ENCODE results near the gene NAP1L4.

NAP1L4 gene

DNA sequence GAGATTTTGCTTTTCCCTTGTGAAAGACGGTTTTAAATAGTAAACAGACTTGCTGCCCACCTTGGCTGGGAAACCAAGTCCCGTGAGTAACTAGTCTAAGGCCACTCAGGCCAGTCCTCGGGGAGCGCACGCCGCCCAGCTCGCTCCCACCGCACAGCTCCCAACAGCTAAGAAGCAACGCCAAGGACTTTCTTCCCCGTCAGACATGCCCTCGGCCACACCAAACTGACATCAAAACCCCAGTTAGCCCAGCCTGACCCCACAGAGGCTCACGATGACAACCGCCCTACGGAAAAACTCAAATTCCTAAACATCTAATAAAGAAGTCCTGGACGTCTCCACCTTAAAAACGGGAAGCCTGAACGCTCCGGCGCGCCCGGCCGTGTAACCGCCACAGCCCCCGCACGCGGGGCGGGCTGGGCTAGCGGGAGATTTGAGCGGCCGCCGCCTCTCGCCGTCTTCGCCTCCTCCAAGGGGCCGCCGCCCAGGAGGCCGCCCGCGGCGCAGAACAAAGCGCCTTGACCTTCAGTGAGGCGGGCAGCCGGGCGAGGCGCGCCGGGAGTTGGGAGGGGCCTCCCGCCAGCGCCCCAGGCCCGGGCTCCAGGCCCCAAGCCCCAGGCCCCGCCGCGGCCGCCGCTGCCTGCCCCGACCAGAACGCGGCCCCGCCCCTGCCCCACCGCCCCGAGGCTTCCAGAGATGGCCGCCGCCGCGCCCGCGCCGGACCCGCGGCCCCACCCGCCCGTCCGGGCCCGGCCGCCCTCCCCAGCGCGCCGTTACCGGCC lies 486 bp downstream of the NAP1L4 start:
- DNase-seq: peak in 1 of 2 experiments; percentile 27

DNA sequence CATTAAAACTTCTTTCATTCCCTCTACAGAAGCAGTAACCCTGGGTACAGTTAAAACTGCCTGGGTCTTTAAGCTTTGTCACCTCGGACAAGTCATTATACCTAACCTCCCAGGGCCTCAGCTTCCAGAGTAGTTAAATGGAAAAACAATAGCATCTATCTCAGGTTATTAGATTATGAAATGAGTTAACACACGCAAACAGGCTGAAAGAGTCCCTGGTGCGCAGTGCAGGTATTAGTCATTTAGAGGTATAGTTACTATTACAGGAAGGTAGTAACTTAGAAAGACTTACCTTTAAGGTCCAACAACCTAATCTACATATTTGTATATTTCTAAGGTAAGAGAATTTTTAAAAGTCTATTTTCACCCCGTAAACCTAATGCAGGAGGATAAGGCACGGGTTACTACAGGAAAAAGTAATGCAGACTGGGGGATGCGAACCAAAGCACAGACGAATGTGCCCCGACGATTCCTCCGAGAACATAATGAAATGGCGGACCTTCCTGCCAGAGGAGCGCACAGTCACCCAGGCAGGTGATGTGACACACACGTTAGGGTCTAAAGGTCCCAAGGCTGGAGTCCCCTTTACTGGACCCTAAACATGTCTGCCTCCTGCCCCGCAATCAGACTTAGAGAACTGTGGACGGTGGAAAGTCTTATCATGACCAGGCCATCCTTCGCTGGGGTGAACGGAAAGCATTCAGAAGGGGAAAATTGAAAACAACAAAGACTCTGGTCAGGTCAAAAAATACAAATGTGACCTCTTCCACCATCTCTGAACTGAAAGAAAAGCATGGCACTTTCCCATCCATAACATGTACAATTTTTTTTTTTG lies 1.3 kb downstream of the NAP1L4 start:
- DNase-seq: no peak

DNA sequence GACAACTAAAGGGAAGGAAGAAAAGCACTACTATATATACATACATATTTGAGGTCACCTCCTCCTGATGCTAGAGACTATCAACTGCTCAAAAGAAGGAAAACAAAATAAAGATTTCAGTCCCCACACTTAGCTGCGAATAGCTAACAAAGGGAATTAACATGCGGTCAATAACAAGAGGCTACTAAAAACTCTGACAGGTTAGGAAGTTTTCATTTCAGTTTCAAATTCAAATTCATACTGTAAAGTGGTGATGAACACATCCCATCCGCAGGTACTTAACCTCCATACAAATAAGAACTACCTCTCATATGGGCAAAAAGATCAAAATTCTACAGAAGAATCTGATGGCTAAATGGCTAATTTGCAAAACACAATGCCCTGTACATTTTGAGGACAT lies 2.6 kb downstream of the NAP1L4 start:
- DNase-seq: no peak

DNA sequence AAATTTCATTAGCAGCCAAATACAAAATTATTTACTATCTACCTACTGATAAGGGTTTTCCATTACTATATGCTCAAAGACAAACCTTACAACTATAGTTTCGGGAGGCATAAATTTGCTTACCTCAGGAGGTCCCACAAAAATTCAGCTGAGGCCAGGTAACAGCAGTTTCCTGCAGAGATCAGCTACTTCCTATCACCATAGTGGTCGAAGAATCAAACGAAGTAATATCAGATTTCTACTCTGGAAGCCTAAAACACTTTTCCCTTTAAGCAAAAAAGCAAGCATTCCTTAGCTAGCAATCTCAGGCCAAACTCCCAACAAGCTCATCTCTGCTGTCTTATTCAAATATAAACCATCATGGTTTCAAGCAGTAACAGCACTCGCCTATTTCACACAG lies 3.1 kb downstream of the NAP1L4 start:
- DNase-seq: no peak

DNA sequence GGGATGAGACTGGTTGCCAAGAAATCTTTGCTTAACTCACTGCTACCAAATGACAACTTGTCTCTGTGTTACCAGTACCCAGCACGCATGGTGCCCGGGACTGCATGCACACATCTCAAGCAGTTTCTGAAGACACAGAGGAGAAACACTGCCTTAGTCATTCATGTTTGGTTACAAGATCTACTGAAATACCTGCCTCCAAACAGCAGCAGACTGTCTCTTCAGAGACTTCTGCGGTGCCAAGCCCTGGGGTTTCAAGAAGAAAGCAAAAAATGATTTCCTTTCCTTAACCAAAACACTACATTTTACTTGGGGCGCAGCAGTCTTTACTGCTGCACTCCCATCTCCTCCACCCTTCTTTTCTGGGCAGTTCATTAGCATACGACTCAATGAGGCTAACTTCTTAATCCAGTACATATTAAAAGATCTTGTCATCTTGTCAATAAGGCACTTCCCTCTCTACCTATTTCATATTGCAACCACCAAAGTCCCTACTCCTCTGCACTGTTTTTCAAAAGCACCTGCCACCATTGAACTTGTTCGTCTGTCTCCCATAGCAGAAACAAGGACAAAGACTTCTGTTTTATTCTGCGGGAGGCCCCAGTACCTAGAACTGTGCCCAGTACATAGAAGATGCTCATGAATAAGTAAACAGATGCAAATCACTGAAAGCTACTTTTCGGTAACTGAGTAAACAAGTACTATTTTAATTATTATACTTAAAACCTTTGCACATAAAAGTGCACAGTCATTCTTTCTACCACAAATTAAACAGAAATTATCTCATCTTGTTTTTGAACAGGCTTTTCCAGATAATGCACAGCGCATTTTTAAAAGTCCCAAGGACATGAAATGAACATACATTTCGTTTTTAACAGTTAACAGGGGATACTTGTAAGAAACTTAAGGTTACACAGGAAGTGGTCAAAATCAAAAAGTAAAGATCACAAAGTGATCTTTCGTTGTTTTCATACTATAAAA lies 4.0 kb downstream of the NAP1L4 start:
- no peak for DNase-seq

DNA sequence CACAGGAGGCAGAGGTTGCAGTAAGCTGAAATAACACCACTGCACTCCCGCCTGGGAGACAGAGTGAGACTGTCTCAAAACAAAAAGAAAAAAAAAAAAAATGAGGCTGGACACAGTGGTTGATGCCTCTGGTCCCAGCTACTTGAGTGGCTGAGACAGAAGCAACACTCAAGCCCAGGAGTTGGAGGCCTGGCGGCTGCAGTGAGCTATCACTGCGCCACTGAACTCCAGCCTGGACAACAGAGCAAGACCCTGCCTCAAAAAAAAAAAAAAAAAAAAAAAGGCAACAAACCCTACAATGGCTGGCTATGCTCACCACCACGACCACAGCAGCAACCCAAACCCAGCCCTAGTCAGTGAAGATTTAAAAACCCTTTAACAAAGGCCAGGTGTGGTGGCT lies 8.2 kb downstream of the NAP1L4 start:
- no peak for DNase-seq

DNA sequence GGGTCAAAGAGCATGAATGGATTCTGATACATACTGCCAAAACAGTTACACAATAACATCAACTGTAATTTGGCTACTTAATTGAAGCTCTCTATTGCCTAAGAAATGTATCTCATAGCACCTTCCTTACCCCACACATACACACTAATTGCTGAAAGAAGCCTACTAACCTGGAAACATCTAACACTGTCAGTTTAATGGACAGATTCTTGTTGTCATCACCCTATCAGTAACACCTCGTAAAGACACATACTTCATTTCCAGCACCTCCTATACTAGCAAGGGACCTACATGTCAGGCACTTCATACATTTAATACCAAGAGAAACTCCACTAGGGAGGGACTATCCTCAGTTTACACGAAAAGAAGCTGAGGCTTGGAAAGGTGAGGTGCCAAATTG lies 9.9 kb downstream of the NAP1L4 start:
- DNase-seq: no peak

DNA sequence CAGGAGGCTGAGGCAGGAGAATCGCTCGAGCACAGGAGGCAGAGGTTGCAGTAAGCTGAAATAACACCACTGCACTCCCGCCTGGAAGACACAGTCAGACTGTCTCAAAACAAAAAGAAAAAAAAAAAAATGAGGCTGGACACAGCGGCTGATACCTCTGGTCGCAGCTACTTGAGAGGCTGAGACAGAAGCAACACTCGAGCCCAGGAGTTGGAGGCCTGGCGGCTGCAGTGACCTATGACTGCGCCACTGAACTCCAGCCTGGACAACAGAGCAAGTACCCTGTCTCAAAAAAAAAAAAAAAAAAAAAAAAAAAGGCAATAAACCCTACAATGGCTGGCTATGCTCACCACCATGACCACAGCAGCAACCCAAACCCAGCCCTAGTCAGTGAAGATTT lies 11.0 kb downstream of the NAP1L4 start:
- DNase-seq: no peak

DNA sequence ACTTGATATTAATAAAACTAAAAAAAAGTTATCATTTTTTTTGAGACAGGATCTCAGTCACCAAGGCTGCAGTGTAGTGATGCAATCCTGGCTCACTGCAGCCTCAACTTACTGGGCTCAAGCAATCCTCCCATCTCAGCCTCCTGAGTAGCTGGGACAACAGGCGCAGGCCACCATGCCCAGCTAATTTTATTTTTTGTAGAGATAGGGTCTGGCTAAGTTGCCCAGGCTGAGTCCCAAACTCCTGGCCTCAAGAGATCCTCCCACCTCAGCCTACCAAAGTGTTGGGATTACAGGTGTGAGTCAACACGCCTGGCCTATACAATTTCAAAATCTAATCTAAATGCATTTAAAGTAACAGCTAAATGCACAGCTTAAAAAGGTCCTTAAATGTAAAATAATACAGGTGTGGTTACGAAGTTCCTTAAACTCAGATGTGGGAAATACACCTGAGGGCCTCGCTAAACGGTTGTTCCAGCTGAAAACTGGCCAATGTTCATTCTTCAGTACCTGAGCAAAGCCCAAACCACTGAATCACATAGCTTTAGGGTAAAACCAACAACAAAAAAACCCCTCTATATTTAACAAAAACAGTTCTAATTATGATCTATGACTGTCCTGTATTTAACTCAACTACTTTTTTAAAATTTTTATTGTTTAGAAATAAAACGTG lies 11.8 kb downstream of the NAP1L4 start:
- DNase-seq: no peak

DNA sequence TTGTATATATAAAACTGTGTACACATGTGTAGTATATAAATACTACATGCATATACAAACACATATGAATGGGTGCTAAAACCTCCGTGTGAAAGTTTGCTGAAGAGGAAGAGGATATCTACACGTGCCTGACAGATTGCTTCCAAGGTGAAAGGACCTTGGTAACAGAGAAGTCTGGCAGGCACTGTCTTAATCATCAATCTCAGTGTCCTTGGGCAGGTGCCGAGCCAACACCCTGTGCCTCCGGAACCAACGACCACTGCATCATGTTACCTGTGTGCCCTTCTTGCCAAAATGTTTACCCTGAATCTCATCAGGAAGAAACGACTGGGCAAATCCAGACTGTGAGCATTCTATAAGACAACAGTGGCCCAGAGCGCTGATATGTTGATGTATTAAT lies 15.0 kb downstream of the NAP1L4 start:
- no peak for DNase-seq

DNA sequence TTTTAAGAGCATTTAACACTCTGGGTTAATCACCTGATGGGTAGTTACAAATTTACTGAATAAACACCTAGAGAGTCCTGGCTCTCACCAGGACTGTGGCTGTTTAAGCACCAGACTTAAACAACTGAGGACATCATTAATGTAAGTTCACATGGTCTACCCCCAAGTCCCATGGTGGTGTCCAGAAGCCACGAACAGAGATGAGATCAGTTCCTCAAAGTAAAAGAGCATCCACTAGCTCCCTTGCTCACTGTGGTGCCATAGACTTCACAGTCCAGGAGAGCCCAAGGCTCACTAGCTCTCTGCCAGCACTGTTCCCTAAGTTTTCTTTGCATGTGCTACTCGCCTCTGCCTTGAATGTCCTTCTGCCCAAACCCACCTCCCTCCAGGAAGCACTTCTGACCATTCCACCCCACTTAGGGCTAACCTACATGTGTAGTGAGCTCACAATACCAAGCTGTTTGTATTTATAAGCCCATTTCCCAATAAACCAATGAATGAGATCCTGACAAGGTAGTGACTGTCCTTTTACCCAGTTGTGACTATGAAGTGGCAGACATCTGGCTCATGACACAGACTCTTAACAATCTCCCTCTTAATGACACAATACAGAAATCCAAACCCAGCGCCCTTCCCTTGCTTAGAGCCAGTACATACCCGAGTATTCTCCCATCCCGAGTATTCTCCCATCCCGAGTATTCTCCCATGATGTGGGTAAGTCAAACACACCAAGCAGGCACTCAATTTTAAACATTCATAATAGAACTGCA lies 15.7 kb downstream of the NAP1L4 start:
- DNase-seq: no peak

DNA sequence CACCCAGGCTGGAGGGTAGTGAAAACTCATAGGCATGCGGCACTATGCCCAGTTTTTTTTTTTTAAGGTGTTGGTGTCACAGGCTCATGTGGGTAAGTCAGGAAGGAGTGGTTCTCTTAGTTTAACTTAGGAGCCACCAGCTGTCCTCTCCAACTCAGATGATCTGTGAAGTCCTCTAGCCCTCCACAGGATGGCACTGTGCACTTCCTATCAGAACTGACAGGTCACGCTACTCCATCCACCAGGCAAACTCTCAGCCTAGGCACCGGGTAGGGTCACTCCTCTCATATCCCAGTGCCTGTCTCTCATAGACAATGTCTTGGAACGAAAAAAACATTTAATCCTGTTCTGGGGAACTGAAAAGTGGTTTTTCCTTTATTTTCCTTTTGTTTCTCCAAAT lies 16.5 kb downstream of the NAP1L4 start:
- DNase-seq: peak in 1 of 2 experiments; percentile 60

DNA sequence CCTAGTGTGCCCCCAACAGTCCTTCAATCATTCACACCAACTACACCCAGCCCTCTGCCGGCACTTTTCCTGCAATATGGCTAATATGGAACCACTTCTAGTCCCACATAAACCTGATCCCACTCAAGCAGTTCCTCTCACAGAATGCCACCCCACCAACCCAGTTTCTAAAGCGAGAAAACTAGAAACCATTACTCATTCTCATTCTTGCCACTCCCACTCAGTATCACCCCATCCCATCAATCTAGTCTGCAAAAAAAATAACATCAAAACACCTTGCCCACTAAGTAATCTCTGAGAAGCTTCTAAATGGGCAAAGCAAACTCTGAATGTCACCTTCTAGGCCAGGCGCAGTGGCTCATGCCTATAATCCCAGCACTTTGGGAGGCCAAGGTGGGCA lies 17.9 kb downstream of the NAP1L4 start:
- DNase-seq: no peak

DNA sequence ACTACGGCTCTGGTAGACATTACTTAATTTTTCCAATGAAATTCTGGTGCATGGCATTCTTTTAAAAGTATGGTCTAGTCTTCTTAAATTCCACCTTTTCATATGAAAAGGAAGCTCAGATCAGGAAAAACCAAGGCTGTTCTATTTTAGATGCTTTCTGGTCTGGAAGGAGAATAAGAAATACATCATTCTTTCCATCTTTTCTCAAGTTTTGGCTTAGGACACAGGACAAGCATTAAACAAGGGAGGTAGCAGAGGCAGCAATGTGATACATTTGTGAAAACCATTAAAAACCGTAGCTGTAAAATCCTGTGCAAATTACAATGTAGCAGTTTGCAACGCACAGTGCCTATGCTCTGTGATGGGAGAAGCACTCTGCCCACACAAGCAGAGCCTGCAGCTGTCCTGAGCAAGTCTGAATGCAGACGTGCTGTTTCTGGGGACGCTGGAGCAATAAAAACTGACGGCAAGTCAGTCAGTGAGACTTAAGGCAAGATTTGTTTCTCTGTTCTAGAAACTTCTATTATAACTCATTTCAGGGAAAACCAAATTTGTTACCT lies 23.7 kb downstream of the NAP1L4 start:
- DNase-seq: no peak

DNA sequence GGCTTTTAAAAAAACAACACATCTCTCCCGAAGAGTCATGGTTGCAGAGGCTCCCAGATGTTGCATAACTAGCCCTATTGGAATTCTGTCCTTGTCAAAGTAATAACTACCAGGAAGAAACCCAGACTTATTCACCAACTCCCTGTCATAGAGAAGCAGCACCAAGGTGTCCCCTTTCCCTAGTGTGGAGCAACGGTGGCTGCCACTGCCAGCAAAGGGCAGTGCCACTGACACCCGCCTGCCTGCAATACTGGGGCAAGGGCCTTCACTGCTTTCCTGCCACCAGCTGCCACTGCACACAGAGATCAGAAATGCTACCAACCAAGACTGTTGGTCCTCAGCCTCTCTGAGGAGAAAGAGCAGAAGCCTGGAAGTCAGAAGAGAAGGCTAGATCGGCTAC lies 27.3 kb downstream of the NAP1L4 start:
- DNase-seq: no peak

DNA sequence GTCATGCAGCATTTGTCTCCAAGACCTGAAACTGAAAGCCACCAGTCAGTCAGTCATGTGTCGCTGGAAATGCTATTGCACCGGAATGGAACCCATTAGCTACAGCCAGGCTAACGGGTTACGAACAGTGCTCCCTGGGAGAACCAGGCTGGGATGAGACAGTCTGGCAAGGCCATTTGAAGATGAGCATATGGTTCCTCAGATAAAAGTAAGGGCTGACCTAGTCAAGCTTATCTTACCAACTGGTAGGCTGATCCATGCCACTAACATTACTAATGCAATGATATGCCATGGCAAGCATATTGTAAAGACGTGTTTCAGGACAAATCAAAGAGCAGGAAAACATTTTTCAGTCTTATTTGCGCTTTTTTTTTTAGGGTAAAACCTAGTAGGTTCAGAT lies 28.4 kb downstream of the NAP1L4 start:
- DNase-seq: no peak

DNA sequence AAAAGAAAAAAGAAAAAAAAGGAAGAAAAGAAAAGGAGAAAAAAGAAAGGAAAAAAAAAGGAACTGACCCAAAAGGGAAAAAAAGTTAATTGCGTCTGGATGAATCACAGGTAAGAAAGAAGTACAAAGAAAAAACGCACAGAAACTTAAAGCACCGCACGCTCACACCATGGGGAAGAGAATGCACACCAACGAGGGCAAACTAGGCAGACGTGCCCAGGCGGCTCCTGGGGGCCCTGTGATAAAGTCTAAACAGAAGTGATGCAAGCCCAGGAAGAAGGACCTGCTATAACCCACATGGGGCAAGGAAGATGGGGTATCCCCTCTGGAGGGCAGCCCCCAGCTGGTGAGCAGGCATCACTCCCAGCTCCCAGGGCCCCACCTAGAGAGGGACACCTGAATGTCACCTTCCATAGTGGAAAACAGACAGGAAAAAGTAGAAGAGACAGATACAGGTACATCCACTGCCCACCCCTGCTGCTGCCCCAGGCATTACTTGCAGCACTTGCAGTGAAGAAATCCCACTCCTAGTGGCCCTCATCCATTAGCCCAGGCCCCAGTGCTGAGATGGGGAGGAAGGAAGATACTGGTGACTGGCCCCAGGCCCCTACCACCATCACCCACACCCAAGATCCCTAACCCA lies 28.9 kb downstream of the NAP1L4 start:
- no peak for DNase-seq

DNA sequence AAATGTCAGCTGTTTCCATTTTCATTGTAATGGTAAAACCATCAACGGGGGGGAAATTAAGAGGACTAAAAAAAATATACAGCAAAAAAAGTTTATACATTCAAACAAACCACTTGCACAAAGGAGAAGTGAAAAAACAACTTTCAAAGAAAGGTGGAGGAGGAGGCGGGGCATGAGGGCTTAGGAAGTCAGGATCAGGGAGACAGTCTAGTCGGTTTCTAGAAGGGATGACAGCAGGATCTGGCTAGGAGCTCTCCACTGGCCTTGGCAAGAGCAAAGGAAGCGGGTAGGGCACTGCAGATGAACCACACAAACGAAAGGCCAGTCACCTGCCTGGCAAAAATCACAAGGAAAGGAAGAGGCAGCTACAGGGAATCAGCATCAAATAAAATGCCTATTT lies 31.0 kb downstream of the NAP1L4 start:
- DNase-seq: no peak

DNA sequence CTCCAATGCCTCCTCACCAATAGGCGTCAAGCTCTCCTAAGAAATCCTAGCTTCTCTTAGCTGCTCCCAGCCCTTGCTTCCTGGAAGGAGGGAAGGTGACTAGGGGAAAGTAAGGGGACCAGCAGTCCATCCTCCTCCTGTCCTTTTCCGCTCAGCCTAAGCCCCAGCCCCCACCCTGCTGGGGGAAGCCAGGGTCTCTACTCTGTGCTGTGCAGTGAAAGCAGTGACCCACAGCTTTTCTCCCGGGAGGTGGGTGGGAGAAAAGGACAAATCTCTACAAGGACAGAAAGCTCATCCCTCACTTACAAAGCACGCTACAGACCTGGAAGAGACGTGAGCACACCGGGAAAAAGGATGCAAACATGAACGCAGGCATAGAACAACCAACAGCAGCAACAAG lies 32.0 kb downstream of the NAP1L4 start:
- no peak for DNase-seq

DNA sequence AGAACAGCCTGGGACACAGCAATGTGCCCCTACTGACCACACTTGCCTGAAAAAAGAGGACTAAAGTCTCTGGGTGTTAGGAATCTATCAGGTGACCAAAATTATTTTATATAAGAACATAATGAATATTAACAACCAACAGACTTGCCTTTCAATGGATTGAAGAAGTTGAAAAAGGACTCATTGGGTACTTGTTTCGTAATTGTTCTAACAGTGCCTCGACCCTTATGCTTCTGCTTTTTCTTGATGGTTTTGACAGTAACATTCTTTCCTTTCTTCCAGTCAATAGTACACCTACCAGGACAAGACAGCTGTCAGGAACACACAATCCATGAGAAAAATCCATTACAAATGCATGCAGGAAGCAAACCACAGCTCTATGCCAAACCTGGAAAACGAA lies 33.9 kb downstream of the NAP1L4 start:
- DNase-seq: no peak

DNA sequence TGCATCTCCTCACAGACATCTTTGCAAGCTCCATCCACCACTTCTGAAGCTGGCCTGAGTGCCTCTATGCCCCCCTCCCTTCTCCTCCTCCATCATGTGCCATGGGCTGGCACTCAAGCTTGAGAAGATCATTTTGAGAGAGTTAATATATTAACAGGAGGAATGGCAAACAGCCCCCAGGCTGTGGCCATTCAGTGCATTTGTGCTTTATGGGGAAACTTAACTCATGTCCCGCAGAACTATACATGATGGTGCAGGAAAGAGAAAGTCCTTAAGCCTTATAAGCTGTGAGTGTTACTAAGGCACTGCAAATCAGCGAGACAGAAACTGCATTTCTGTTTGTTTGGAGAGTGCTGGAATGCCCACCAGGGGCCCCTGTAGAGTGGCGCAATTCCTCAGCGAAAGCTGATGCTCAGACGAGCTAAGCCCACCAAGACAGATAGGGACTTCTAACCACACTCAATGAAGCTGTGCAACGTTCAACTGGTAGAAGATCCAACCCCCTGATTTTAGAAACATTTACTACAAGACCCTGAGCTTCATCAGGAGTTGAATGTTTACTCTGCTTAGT lies 36.1 kb downstream of the NAP1L4 start:
- no peak for DNase-seq
